GM18520 (cell line): ENCODE data around the gene ELMOD3.
A peak's percentile ranks its signal among the peaks of the same experiment; 100 is the strongest.
"Not testable (repeated sequence)": the region's sequence is repeated elsewhere in the genome, so short reads cannot be mapped to it uniquely, and the experiment has no call there.

Experiments
- ATAC-seq: cut with Tn5 transposase; IDR thresholded peaks from one replicate; pipeline ENCODE4 v1.9.1; 2021; ENCODE audit not compliant: unreplicated experiment

Gene ELMOD3

GRCh38 chr2:85354286-85355072, at the start of gene ELMOD3, which contains the start of gene RETSAT:
Gene ELMOD3 (plus strand): TSS chr2:85354769. CDS start chr2:85357199, 2,430 bp downstream.
Gene RETSAT (minus strand): TSS chr2:85354528. CDS start chr2:85354507, 21 bp downstream.
- ATAC-seq, result peak; percentile 95

DNA sequence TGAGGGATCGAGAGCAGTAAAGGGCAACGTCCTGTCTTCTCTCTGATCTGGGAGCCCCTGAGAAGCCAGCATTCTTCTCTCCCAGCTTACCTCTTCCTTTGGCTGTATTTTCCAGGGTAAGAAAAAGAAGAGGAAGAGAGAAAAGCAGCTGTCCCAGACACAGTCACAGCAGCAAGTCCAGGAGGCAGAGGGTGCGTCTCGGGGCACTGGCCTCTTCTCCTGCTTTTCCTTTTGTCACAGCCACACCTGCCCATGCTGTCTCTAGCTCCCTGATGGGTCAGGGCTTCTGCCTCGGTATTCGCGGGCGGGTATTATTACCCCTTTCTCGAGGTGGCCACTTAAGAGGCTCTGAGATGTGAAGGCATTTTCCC, 47.1 kb upstream of the ELMOD3 start:
- ATAC-seq, result no peak

DNA sequence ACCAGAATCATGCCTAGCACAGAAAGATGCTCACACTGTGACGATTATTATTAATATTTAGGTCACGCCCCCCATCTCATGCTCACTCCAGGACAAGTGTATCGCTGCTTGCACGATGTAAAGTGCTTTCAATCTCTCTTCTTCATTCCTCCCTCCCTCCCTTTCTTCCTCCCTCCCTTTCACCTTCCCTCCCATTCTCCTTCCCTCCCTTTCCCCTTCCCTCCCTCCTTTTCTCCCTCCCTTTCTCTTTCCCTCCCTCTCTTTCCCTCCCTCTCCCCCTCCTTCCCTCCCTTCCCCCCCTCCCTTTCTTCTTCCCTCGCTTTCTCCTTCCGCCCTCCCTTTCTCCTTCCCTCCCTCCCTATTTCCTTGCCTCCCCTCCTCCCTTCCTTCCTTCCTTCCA, 46.4 kb upstream of the ELMOD3 start:
- ATAC-seq, result no peak

GRCh38 chr2:85308896-85309555, 45.5 kb upstream of the ELMOD3 start:
- ATAC-seq, result no peak

- peak; percentile 11 for ATAC-seq
Measured at GRCh38 chr2:85309699-85310321, 44.8 kb upstream of the ELMOD3 start.

DNA sequence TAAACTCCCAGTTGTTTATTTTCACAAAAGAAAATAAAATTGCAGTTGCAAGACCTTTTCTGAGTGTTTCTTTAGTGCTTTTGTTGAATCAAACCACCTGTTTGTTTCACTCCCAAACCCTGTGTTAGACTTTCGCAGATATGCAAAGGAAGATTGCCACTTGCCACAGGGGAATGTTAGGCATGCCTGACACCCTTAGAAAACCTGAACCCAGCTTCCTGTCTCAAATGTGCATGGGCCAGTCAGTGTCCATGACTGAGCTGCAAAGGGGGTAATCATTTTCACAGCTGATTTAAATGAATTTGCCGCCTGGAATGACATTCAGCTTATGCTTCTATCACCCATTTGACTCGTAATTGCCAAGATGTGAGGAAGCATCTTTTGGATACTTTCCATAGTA, 44.2 kb upstream of the ELMOD3 start:
- peak; percentile 36 for ATAC-seq

- no peak for ATAC-seq
Measured at GRCh38 chr2:85312404-85312803, 42.2 kb upstream of the ELMOD3 start.

DNA sequence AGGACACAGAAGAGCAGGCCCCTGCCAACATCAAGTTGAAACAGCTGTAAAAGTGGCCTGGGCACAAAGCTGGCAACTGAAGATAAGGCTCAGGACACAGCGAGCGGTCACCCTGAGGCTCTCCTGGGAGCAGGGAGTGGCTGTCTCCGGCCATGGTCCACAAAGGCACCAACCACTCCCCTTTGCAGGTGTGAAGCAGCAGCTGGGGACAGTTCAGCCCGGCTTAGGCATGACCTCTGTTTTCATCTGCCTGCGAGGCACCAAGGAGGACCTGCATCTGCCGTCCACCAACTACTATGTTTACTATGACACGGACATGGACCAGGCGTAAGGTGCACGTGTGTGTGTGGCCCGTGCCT, 39.7 kb upstream of the ELMOD3 start:
- no peak for ATAC-seq

- ATAC-seq, result not testable (repeated sequence)
Measured at GRCh38 chr2:85315921-85316320, 38.6 kb upstream of the ELMOD3 start.

GRCh38 chr2:85318222-85319074, 36.1 kb upstream of the ELMOD3 start:
- ATAC-seq, result no peak

DNA sequence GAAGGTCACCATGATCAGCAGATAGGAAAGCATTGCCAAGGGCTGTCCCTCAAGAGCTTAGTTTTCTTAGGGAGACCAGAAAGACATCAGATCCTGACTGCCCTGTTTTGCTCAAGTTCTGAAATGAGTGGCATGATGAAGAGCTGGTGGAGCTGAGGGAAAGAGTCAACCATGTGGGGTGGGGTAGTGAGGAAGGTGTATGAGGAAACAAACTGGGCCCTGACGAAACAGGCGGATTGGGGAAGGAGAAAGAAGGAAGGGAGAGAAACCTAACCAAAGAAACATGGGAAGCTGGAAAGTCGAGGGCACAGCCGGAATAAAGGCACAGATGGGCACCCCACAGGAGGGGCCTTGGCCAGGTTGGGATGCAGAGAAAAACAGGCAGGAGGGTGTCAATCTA, 34.8 kb upstream of the ELMOD3 start:
- ATAC-seq, result no peak

GRCh38 chr2:85323351-85323987, 31.1 kb upstream of the ELMOD3 start:
- no peak for ATAC-seq

DNA sequence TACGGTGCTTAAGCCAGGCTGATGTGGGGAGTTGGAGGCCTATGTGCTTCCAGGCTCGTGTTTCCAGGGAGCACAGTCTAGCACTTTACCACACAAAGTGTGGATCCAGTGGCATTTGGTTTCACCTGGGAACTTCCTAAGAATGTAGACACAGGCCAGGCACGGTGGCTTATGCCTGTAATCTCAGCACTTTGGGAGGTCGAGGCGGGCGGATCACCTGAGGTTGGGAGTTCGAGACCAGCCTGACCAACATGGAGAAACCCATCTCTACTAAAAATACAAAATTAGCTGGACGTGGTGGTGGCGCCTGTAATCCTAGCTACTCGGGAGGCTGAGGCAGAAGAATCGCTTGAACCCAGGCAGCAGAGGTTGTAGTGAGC, 30.6 kb upstream of the ELMOD3 start:
- not testable (repeated sequence) for ATAC-seq

DNA sequence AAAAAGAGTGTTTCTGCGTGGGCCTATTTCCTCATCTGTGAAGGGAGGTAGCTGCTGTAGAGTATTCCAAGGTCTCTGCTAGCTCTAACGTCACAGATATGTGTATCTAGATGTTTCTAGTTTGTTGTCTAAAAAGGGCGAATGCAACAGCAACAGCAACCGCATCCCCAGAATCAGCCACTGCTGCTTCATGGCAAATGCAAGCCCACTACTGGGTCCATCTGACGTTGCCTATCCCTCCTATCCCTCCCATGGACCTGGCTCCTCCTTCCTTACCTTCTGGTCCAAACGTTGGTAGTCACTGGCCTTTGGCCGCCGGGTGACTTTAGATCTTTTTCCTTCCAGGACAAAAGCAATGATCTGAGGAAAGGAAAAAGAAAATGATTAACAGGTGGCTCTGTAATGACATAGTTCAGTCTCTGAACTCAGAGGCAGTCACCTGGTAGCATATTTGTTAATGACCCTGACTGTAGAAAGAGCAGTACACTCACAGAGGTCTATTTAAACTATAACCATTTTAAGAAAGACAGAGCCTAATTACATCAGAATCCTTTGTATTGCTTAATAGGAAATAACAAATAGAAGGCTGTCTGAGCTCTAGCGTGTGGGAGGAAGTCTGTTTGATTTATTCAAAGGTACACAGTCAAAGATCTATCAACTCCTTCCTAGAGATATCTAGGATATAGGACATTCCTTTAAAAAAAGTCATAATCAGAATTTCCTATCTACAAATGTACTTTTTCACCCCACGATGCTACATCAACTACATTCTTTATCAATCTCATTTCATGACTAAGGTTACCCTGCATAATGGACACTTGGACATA, 29.7 kb upstream of the ELMOD3 start:
- no peak for ATAC-seq

DNA sequence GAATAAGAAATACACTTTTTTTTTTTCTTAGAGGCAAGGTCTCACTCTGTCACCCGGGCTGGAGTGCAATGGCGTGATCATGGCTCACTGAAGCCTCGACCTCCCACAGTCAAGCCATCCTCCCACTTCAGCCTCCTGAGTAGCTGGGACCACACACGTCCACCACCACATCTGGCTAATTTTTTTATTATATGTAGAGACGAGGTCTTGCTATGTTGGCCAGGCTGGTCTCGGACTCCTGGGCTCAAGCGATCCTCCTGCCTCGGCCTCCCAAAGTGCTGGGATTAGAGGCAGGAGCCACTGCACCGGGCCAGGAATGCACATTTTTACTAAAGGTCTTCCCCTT, 29.1 kb upstream of the ELMOD3 start:
- no peak for ATAC-seq

GRCh38 chr2:85326406-85327159, 28.0 kb upstream of the ELMOD3 start:
- ATAC-seq, result peak; percentile 27

DNA sequence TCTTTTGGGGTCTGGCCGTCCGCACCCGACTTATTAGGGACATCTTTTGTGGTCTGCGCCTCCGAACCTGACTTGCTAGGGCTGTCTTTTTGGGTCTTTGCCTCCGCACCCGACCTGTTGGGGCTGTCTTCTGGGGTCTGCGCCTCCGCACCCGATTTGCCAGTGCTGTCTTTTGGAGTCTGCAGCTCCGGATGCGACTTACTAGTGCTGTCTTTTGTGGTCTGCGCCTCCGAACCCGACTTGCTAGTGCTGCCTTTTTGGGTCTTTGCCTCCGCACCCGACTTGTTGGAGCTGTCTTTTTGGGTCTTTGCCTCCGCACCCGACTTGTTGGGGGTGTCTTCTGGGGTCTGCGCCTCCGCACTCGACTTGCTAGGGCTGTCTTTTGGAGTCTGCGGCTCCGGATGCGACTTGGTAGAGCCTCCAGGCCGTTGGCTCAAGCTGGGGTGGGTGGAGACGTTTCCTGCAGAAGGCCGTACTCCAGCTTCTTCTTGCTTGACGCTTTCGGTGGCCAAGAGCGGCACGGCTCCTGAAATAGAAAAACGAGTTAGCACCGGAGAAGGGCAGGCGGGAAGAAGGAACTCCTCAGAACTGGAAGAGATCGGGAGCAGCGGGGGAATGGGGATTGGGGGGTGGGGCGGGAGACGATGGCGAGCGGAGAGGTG, 27.3 kb upstream of the ELMOD3 start:
- no peak for ATAC-seq

DNA sequence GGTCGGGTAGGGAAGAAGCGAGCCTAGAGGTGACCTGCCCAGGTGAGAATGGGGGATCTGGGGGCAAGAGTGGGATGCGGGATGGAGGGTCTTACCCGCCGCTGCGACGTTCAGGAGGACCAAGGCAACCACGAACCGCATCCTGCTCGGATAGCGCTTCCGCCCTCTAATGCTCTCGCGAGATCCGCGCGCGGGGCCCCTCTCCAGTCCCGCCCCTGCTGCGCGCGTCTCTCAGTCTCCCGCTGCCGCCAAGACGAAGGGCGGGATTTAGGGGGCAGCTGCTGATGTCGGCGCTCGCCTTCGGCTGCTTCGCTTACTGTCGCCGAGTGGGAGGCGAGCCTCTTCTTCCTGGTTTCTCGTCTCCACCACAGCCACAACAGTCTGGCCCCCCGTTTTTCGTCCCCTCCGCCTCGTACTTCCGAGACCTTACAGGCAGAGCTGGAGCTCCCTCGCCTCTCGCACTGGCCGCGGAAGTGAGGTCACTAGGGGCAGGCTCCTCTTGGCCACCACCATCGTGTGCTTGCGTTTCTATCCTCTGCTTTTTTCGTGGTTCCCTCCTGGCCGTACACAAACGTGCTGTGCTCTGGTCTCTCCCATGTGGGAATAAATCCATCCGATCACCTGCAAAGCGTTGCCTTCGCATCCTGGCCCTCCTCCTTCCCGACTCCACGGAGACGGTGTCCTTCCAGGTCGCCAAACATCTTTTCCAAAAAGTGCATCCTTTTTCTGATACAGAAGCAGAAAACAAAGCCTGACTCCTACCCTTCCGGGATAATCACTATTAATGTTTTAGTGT, 26.5 kb upstream of the ELMOD3 start, which contains the start of gene TGOLN2:
Gene TGOLN2, minus strand, starts transcription at position 168 of the 796 bp plus-strand sequence. Its CDS starts 27 bp downstream, at position 141.
- peak; percentile 77 for ATAC-seq
